ENCODE measurements around the gene ALPG.
"Not testable (repeated sequence)": the region's sequence is repeated elsewhere in the genome, so short reads cannot be mapped to it uniquely, and the experiment has no call there.

DNA sequence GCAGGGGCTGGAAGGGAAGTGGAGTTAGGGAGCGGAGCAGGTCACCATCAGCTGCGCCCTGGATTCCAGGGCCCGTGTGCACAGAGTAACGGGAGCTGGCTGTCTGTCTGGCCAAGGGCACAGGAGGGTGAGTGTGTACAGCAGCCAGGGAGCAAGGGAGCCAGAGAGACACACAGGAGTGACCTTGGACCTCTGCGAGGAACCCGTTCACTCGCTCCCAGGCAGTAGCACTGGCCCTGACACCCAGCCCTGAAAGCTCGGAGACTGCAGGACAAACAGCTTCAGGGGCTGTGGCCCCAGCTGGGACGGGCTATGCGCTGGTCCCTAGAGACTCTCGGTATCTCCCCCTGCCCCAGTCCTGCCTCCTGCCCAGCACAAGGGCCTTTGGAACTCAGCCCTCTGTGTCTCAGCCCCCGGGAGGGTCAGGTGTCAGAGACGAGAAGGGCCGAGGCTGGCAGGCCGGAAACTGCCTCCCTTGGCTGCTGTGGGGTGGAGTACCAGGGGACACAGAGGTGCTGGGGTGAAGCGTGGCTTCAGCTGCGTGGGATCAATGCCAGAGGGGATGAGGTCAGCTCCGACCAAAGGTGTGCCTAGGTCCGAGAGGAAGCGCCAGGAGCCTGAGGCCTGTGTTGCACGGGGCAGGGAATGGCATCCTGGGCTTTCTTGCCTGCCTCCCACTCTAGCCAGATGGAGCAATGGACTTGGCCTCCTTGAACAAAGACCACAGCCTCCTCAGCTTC, 37.2 kb downstream of the ALPG start:
- TF ChIP-seq, protein P1, sequence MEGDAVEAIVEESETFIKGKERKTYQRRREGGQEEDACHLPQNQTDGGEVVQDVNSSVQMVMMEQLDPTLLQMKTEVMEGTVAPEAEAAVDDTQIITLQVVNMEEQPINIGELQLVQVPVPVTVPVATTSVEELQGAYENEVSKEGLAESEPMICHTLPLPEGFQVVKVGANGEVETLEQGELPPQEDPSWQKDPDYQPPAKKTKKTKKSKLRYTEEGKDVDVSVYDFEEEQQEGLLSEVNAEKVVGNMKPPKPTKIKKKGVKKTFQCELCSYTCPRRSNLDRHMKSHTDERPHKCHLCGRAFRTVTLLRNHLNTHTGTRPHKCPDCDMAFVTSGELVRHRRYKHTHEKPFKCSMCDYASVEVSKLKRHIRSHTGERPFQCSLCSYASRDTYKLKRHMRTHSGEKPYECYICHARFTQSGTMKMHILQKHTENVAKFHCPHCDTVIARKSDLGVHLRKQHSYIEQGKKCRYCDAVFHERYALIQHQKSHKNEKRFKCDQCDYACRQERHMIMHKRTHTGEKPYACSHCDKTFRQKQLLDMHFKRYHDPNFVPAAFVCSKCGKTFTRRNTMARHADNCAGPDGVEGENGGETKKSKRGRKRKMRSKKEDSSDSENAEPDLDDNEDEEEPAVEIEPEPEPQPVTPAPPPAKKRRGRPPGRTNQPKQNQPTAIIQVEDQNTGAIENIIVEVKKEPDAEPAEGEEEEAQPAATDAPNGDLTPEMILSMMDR (conservative IDR thresholded peaks at IDR 0.05; ENCODE audit: low read depth, low read length) = not testable (repeated sequence)
- not testable (repeated sequence) for TF ChIP-seq EZH2 (IDR thresholded peaks at IDR 0.05; ENCODE audit: borderline replicate concordance, low read depth, low read length, poor library complexity, severe bottlenecking)
